Breast epithelium (tissue), 4 donors: ENCODE results near the gene DHRS13. TPM values are rescaled to one million over a fixed set of nuclear protein-coding genes. Genes with fewer than 3 reads are reported as not detected.
A peak's percentile ranks its signal among the peaks of the same experiment; 100 is the strongest.
"Not testable (repeated sequence)": the region's sequence is repeated elsewhere in the genome, so short reads cannot be mapped to it uniquely, and the experiment has no call there.

Experiments
- DNase-seq, 2 donors: peaks; one replicate each; pipeline ENCODE4 v3.0.0-alpha.2; 2019; ENCODE audit warnings: low spot score in 2 of 2
- H3K27ac ChIP-seq, 2 donors: fragments of 200-600 bp; sonication (generic) in 1 of 2; one replicate each; pipeline ENCODE4 v1.5.1; 2016 to 2019; ENCODE audit warnings: mild to moderate bottlenecking in 1 of 2
- H3K27me3 ChIP-seq, 2 donors: fragments of 200-600 bp; sonication (generic) in 1 of 2; one replicate each; pipeline versions ENCODE4 v1.5.1 to v1.6.0; 2017 to 2019; ENCODE audit warnings: control low read depth in 1 of 2, mild to moderate bottlenecking in 1 of 2
- H3K36me3 ChIP-seq: fragments of 200-600 bp; one replicate; pipeline ENCODE4 v1.5.1; 2019
- H3K4me1 ChIP-seq, 2 donors: fragments of 200-600 bp; sonication (generic); one replicate each; pipeline ENCODE4 v1.5.1; 2016 to 2019; ENCODE audit warnings: control low read depth in 1 of 2
- H3K4me3 ChIP-seq, 3 donors: fragments of 200-600 bp; sonication (generic); 1 replicate in 2 of 3; 2 replicates in 1 of 3; pipeline ENCODE4 v1.5.1; 2016 to 2019; ENCODE audit warnings: mild to moderate bottlenecking in 3 of 3, moderate library complexity in 2 of 3
- H3K9me3 ChIP-seq, 2 donors: fragments of 200-600 bp; sonication (generic) in 1 of 2; one replicate each; pipeline ENCODE4 v1.5.1; 2016 to 2019; ENCODE audit warnings: control low read depth in 1 of 2
- CTCF ChIP-seq, 3 donors: fragments of 450-650 bp; IDR thresholded peaks; one replicate each; pipeline ENCODE4 v1.5.1; 2016 to 2017; ENCODE audit warnings: antibody characterized with exemption in 3 of 3, mild to moderate bottlenecking in 3 of 3, moderate library complexity in 3 of 3
- POLR2A ChIP-seq: fragments of 450-650 bp; IDR thresholded peaks from one replicate; pipeline ENCODE4 v1.6.1; 2016; ENCODE audit warnings: antibody characterized with exemption, mild to moderate bottlenecking, moderate library complexity
- POLR2AphosphoS5 ChIP-seq, 3 donors: sonication (generic); formaldehyde crosslinking; IDR thresholded peaks; one replicate each; pipeline ENCODE4 v1.6.1; 2017; ENCODE audit warnings: antibody characterized with exemption in 3 of 3
- intact Hi-C: fragments of 100-400 bp; cut with DNase I; formaldehyde crosslinking; loops from one replicate; pipeline ENCODE4 v1.15.1; 2023; ENCODE audit warnings: low total_unique reads
- total RNA-seq, 3 donors: library from RNA; depleted of rRNA; stranded (reverse); fragments of >200 nt; gene quantifications; one replicate each; pipeline ENCODE4 v1.1.0, GENCODE V29; 2016

Gene DHRS13
- total RNA-seq, 3 donors from 2014 or later = 3.2 to 20.6 (median 14.2) TPM

GRCh38 chr17:28853295-28853694, 49.6 kb downstream of the DHRS13 start:
- no peaks in the 10 kb centered on the region for H3K36me3 ChIP-seq
- no peak for TF ChIP-seq POLR2AphosphoS5 (IDR thresholded peaks at IDR 0.05)
- no peak for TF ChIP-seq POLR2A
- TF ChIP-seq CTCF (IDR thresholded peaks at IDR 0.05) = no peak
- H3K27ac ChIP-seq = no peak overlapping the region
- peaks cover 0 to 3% of the 10 kb centered on the region in 2 donors for H3K4me1 ChIP-seq
- no peak for DNase-seq
- no peaks in the 10 kb centered on the region for H3K9me3 ChIP-seq
- H3K27me3 ChIP-seq = no peaks in the 10 kb centered on the region
- intact Hi-C loops = no loop called here
- no peak overlapping the region for H3K4me3 ChIP-seq

GRCh38 chr17:28849281-28849680, 53.6 kb downstream of the DHRS13 start:
- H3K4me1 ChIP-seq = peaks cover 0 to 2% of the 10 kb centered on the region in 2 donors
- no peak for DNase-seq
- no peaks in the 10 kb centered on the region for H3K27me3 ChIP-seq
- no peak for TF ChIP-seq POLR2AphosphoS5 (IDR thresholded peaks at IDR 0.05)
- no peak for TF ChIP-seq POLR2A
- TF ChIP-seq CTCF (IDR thresholded peaks at IDR 0.05) = no peak
- H3K9me3 ChIP-seq = no peaks in the 10 kb centered on the region
- no peak overlapping the region for H3K27ac ChIP-seq
- intact Hi-C loops = no loop called here
- H3K4me3 ChIP-seq = no peak overlapping the region
- no peaks in the 10 kb centered on the region for H3K36me3 ChIP-seq

- H3K4me1 ChIP-seq, H3K9me3 ChIP-seq, H3K27ac ChIP-seq, H3K36me3 ChIP-seq, H3K27me3 ChIP-seq, H3K4me3 ChIP-seq, DNase-seq, intact Hi-C loops: not testable (repeated sequence)
- peak in 1 of 3 donors; percentile 15 for TF ChIP-seq CTCF (IDR thresholded peaks at IDR 0.05)
Observed at GRCh38 chr17:28848667-28849066, 54.2 kb downstream of the DHRS13 start.

Other genes with a start within 250 kb of the DHRS13 start
- gene SDF2, start 241.2 kb downstream of the DHRS13 start, total RNA-seq = 10 to 100 TPM; 38.1 to 66.6 (median 54.1) TPM
- gene SUPT6H, start 240.9 kb downstream of the DHRS13 start, total RNA-seq = 10 to 100 TPM; 62.6 to 69.9 (median 66.7) TPM
- gene PROCA1, start 191.2 kb downstream of the DHRS13 start, total RNA-seq = 1 to 10 TPM; 1.6 to 2.3 (median 1.6) TPM
- gene RAB34, start 185.2 kb downstream of the DHRS13 start, total RNA-seq = 100 to 1,000 TPM; 105 to 129 (median 123) TPM
- 100 to 1,000 TPM; 491 to 945 (median 754) TPM for gene RPL23A, start 183.1 kb downstream of the DHRS13 start, total RNA-seq
- gene TLCD1, start 176.8 kb downstream of the DHRS13 start, total RNA-seq = 1 to 10 TPM; 2.4 to 8.3 (median 3.9) TPM
- 1 to 10 TPM; 2.9 to 5.3 (median 2.9) TPM for gene NEK8, start 174.3 kb downstream of the DHRS13 start, total RNA-seq
- gene TRAF4, start 159.1 kb downstream of the DHRS13 start, total RNA-seq = 10 to 100 TPM; 12.3 to 63.6 (median 48.9) TPM
- gene FAM222B, start 60.3 kb downstream of the DHRS13 start, total RNA-seq = 10 to 100 TPM in 2 of 3 donors, 1 to 10 TPM in 1; 9.7 to 12.0 (median 10.5) TPM
- 10 to 100 TPM; 24.3 to 51.2 (median 26.4) TPM for gene ERAL1, start 48.1 kb downstream of the DHRS13 start, total RNA-seq
- gene FLOT2, start 5.3 kb downstream of the DHRS13 start, total RNA-seq = 10 to 100 TPM; 49.8 to 78.3 (median 56.9) TPM
- 10 to 100 TPM; 32.2 to 42.9 (median 40.3) TPM for gene PHF12, start 48.4 kb upstream of the DHRS13 start, total RNA-seq
- gene SEZ6, start 103.0 kb upstream of the DHRS13 start, total RNA-seq = not detected
- 1 to 10 TPM; 1.3 to 3.0 (median 2.9) TPM for gene PIPOX, start 140.1 kb upstream of the DHRS13 start, total RNA-seq